MG63 (cell line): ENCODE results near the gene RBM47. TPM values are rescaled to one million over a fixed set of nuclear protein-coding genes. Genes with fewer than 3 reads are reported as not detected.
"Not testable (repeated sequence)": the region's sequence is repeated elsewhere in the genome, so short reads cannot be mapped to it uniquely, and the experiment has no call there.

Experiments
- DNase-seq: peaks from one replicate; pipeline ENCODE4 v3.0.0-alpha.2; 2020
- H3K27me3 ChIP-seq: fragments of 250-450 bp; sonication (Bioruptor Pico); 2 replicates; pipeline ENCODE4 v1.5.1; 2020; ENCODE audit warnings: mild to moderate bottlenecking, moderate library complexity
- H3K36me3 ChIP-seq: fragments of 250-450 bp; sonication (Bioruptor Pico); 2 replicates; pipeline ENCODE4 v1.5.1; 2020; ENCODE audit warnings: mild to moderate bottlenecking, moderate library complexity
- H3K4me3 ChIP-seq: fragments of 250-450 bp; sonication (Bioruptor Pico); 2 replicates; pipeline ENCODE4 v1.5.1; 2020; ENCODE audit warnings: mild to moderate bottlenecking, moderate library complexity
- H3K9me3 ChIP-seq: fragments of 250-450 bp; sonication (Bioruptor Pico); 2 replicates; pipeline ENCODE4 v1.5.1; 2020; ENCODE audit warnings: mild to moderate bottlenecking, moderate library complexity
- total RNA-seq: library from RNA; depleted of rRNA; stranded (reverse); fragments of >200 nt; shearing (Covaris generic); gene quantifications from 2 replicates; pipeline ENCODE4 v1.2.3, GENCODE V29; 2014; ENCODE audit warnings: low replicate concordance

The RBM47 gene
- total RNA-seq, 1 experiment from 2014 or later, result 0.66 TPM

DNA sequence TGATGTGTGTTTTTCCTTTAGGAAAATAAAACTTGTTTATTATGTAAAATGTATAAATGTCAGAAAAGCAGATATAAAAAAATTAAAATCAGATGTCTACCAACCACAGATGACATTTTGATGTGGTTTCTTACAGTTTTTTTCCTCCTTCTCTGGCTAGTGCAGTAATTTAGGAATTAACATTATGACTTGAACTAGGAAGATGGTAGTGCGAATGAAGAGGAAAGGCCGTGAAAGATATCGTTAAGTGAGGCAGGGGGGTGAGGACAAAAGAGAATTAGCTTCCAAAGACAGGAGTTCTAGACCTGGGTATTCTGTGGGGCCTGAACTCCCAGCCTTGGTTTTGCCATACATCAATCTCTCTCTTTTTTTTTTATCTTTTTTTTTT is 98.0 kb downstream of the RBM47 start:
- Histone ChIP-seq H3K9me3 (no peaks in the 10 kb centered on the region), H3K27me3 (no peaks in the 10 kb centered on the region), H3K4me3 (no peak overlapping the region), H3K36me3 (no peaks in the 10 kb centered on the region)
- no peak for DNase-seq

GRCh38 chr4:40530961-40531635 is 98.6 kb downstream of the RBM47 start:
- no peak for DNase-seq
- H3K27me3 ChIP-seq, result no peaks in the 10 kb centered on the region
- no peaks in the 10 kb centered on the region for H3K36me3 ChIP-seq
- H3K9me3 ChIP-seq, result no peaks in the 10 kb centered on the region
- H3K4me3 ChIP-seq, result no peak overlapping the region

DNA sequence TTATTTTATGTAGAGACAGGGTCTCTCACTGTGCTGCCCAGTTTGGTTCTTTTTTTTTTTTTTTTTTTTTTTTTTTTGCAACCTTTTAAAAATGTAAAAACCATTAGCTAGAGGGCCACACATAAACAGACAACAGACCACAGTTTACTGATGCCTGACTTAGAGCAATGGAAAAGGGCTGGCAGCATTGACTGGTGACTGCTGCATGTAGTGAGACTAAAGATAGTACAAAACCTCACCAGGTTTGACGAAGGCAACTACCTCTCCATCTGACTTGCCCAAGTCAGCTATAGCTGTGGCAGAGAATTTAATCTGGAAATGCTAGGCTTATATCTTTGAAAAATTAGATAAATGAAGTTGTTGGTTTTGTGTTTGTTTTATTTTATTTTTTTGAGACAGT is 102.9 kb downstream of the RBM47 start:
- no peaks in the 10 kb centered on the region for H3K27me3 ChIP-seq
- H3K4me3 ChIP-seq, result no peak overlapping the region
- H3K9me3 ChIP-seq, result no peaks in the 10 kb centered on the region
- no peak for DNase-seq
- H3K36me3 ChIP-seq, result no peaks in the 10 kb centered on the region

DNA sequence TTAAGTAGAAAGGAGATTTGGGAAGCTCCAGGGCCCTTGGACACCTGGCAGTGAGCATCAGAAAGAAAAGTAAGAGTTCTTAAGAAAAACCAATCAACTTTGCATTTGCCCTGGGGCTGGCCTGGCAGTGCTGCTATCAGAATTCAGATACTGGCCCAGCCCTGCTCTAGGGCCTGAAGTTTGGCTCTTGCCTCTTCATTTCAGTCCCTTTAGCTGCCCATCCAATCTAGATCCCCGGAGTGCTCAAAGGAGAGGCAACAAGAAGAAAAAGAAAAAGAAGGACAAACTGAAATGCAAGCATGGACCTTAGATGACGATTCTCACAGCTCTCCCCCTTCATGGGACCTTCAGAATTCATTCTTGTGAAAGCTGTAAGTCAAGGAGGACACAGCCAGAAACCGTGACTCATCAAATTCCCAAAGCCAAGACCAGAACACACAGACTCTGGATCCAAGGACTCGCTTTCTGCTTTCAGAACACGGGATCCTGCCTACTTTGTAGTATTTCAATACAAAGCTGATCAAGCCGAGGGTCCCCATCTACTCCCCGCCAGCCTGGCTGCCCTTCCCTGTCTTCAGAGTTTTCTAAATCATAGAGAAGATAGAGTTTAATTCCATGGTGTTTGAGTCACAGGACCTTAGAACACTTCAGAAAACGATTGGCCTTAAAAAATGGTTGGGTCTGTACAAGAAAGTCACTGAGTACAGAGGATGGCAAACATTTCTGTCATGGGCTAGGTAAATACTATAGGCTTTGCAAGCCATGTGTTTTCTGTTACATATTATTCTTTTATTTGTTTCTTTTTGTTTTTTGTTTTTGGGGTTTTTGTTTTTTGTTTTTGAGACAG is 103.7 kb downstream of the RBM47 start:
- Histone ChIP-seq H3K4me3 (no peak overlapping the region), H3K36me3 (no peaks in the 10 kb centered on the region), H3K27me3 (no peaks in the 10 kb centered on the region), H3K9me3 (no peaks in the 10 kb centered on the region)
- peak; percentile 66 for DNase-seq

- no peak for DNase-seq
- Histone ChIP-seq H3K27me3 (no peaks in the 10 kb centered on the region), H3K36me3 (no peaks in the 10 kb centered on the region)
These were observed 105.2 kb downstream of the RBM47 start for GRCh38 chr4:40524366-40525041.

DNA sequence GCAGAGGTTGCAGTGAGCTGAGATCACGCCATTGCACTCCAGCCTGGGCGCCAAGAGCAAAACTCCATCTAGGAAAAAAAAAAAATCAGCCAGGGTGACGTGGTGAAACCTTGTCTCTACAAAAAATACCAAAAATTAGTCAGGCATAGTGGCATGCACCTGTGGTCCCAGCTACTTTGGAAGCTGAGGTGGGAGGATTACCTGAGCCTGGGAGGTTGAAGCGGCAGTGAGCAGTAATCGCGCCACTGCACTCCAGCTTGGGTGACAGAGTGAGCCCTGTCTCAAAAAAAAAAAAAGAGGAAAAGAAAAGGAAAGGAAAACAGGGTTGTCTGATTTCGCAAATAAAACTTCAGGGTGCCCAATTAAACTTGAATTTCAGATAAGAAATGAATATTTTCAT is 106.1 kb downstream of the RBM47 start:
- Histone ChIP-seq H3K4me3 (no peak overlapping the region), H3K36me3 (no peaks in the 10 kb centered on the region), H3K27me3 (no peaks in the 10 kb centered on the region), H3K9me3 (no peaks in the 10 kb centered on the region)
- DNase-seq, result no peak

More at GRCh38 chr4:40524366-40525041, 105.2 kb downstream of the RBM47 start:
- H3K9me3 ChIP-seq, result no peaks in the 10 kb centered on the region
- no peak overlapping the region for H3K4me3 ChIP-seq

DNA sequence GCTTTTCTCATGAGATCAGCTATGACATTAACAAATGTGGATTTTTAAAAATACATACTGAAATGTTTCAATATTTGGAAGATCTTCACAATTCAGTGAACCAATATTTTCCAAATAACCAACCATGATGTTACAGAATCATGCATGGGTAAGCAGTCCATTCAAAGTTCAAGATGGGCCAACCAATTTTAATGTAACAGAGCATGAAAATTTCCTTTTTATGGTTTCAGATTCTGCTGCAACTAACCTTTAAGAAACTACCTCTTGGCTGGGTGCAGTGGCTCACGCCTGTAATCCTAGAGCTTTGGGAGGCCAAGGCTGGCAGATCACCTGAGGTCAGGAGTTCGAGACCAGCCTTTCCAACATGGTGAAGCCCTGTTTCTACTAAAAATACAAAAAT is 107.7 kb downstream of the RBM47 start:
- Histone ChIP-seq H3K36me3 (no peaks in the 10 kb centered on the region), H3K27me3 (no peaks in the 10 kb centered on the region), H3K9me3 (no peaks in the 10 kb centered on the region), H3K4me3 (no peak overlapping the region)
- DNase-seq, result no peak

- Histone ChIP-seq H3K36me3 (no peaks in the 10 kb centered on the region), H3K4me3 (no peak overlapping the region), H3K9me3 (no peaks in the 10 kb centered on the region), H3K27me3 (no peaks in the 10 kb centered on the region)
- no peak for DNase-seq
These were observed 109.1 kb downstream of the RBM47 start for GRCh38 chr4:40520533-40520932.

DNA sequence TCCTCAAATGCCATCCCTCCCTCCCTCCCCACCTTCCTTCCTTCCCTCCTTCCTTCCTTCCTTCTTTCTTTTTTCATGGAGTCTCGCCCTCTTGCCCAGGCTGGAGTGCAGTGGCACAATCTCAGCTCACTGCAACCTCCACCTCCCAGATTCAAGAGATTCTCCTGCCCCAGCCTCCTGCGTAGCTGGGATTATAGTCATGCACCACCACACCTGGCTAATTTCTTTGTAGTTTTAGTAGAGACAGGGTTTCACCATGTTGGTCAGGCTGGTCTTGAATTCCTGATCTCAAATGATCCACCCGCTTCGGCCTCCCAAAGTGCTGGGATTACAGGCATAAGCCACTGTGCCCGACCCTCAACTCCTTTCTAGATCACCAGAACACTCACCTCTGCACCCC is 112.6 kb downstream of the RBM47 start:
- not testable (repeated sequence) for H3K36me3 ChIP-seq, DNase-seq, H3K4me3 ChIP-seq, H3K9me3 ChIP-seq, H3K27me3 ChIP-seq

- Histone ChIP-seq H3K27me3 (no peaks in the 10 kb centered on the region), H3K4me3 (no peak overlapping the region)
- no peak for DNase-seq
These were observed 113.0 kb downstream of the RBM47 start for GRCh38 chr4:40516651-40517050.

DNA sequence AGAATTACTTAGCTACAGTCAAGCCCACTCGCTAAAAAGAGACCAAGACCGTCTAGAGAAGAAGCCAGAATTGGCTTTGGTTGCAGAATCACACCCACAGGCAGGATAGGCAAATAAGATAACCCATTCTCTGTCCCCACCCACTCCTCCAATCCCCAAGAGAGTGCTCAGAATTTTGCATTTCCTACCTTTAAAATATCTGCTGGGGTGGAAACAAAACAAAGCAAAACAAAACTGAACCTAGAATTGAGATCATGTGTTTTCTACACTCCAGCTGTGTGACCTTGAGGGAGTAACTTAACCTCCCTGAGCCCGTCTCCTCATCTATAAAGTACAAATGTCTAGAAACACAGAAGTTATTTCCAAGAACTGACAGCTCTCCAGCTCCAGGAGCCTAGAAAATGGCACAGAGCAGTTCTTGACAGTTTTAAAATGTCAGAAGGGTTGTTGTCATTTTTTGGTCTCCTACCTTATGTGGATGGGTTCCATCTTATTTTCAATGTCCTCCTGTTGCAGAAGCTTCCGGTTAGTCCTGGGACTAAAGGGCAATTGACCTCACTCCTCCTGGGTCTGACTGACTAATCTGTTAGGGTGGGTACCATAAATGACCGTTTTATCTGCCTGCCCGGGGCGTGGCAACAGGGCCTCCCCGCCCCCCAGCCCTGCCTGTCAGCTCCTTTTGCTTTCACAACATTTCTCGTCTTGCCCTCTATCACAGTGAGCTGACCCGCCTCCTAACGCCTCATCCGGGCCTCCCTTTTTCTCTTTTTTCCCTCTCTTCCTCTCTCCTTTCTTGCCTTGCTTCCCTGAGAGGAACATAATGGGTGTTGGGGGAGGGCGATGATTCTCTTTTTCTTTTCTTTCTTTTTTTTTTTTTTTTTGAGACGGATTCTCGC is 114.0 kb downstream of the RBM47 start:
- Histone ChIP-seq H3K4me3 (no peak overlapping the region), H3K27me3 (no peaks in the 10 kb centered on the region), H3K36me3 (no peaks in the 10 kb centered on the region), H3K9me3 (no peaks in the 10 kb centered on the region)
- no peak for DNase-seq

More at GRCh38 chr4:40516651-40517050, 113.0 kb downstream of the RBM47 start:
- Histone ChIP-seq H3K9me3 (no peaks in the 10 kb centered on the region), H3K36me3 (no peaks in the 10 kb centered on the region)

- no peaks in the 10 kb centered on the region for H3K36me3 ChIP-seq
These were observed 114.6 kb downstream of the RBM47 start for GRCh38 chr4:40515037-40515397.

GRCh38 chr4:40514497-40514951 is 115.1 kb downstream of the RBM47 start:
- Histone ChIP-seq H3K9me3 (no peaks in the 10 kb centered on the region), H3K36me3 (no peaks in the 10 kb centered on the region), H3K27me3 (no peaks in the 10 kb centered on the region), H3K4me3 (no peak overlapping the region)
- DNase-seq, result no peak

More at GRCh38 chr4:40515037-40515397, 114.6 kb downstream of the RBM47 start:
- H3K4me3 ChIP-seq, result no peak overlapping the region
- no peak for DNase-seq
- H3K27me3 ChIP-seq, result no peaks in the 10 kb centered on the region
- H3K9me3 ChIP-seq, result no peaks in the 10 kb centered on the region

GRCh38 chr4:40511036-40511614 is 118.5 kb downstream of the RBM47 start:
- Histone ChIP-seq H3K36me3 (no peaks in the 10 kb centered on the region), H3K4me3 (no peak overlapping the region), H3K9me3 (no peaks in the 10 kb centered on the region), H3K27me3 (no peaks in the 10 kb centered on the region)
- no peak for DNase-seq

GRCh38 chr4:40507977-40508376 is 121.7 kb downstream of the RBM47 start:
- Histone ChIP-seq H3K27me3 (no peaks in the 10 kb centered on the region), H3K9me3 (no peaks in the 10 kb centered on the region), H3K36me3 (no peaks in the 10 kb centered on the region), H3K4me3 (no peak overlapping the region)
- no peak for DNase-seq

GRCh38 chr4:40506492-40506891 is 123.2 kb downstream of the RBM47 start:
- no peaks in the 10 kb centered on the region for H3K9me3 ChIP-seq
- no peak overlapping the region for H3K4me3 ChIP-seq
- no peak for DNase-seq
- no peaks in the 10 kb centered on the region for H3K27me3 ChIP-seq
- no peaks in the 10 kb centered on the region for H3K36me3 ChIP-seq
